H1 (cell line): Measurements from ENCODE around the gene SLC25A51. TPM values are rescaled to one million over a fixed set of nuclear protein-coding genes. Genes with fewer than 3 reads are reported as not detected.
A peak's percentile ranks its signal among the peaks of the same experiment; 100 is the strongest.

Experiments used
- CTCF ChIA-PET: fragments of 300-600 bp; sonication (Branson Sonifier 250); formaldehyde crosslinking; loops from one replicate; lab custom pipeline; 2021; ENCODE audit not compliant: partially characterized antibody; lab: Charles Lee
- POLR2A ChIA-PET: fragments of 300-600 bp; sonication (Branson Sonifier 250); formaldehyde crosslinking; loops from one replicate; lab custom pipeline; 2021; ENCODE audit warnings: inconsistent platforms; ENCODE audit not compliant: partially characterized antibody; lab: Charles Lee
- DNase-seq, 2 experiments: peaks; one replicate each; pipeline versions ENCODE4 v3.0.0 to v3.0.0-alpha.2; 2010 to 2022; ENCODE audit warnings: low spot score in 2 of 2, low read depth in 1 of 2, mixed read lengths in 1 of 2
- FAIRE-seq: peaks from 2 replicates; lab custom pipeline; 2011; peaks lifted over from hg19 to GRCh38; lab: Jason Lieb, UNC
- H2AFZ ChIP-seq: 2 replicates; pipeline ENCODE4 v1.8.1; 2012; ENCODE audit warnings: low read length, inconsistent platforms
- H2AK5ac ChIP-seq: 2 replicates; pipeline ENCODE4 v1.6.1; 2013; ENCODE audit warnings: low read depth, low read length
- H2BK120ac ChIP-seq: replicated peaks from 2 replicates; pipeline ENCODE3; 2013; ENCODE audit warnings: low read depth, low read length, inconsistent platforms
- H2BK12ac ChIP-seq: 2 replicates; pipeline ENCODE4 v1.6.1; 2013; ENCODE audit warnings: low read depth, low read length
- H2BK15ac ChIP-seq: 2 replicates; pipeline ENCODE4 v1.6.1; 2013; ENCODE audit warnings: low read length
- H2BK20ac ChIP-seq: 2 replicates; pipeline ENCODE4 v1.6.1; 2013; ENCODE audit warnings: low read length
- H2BK5ac ChIP-seq: 2 replicates; pipeline ENCODE4 v1.6.1; 2013; ENCODE audit warnings: low read depth, low read length
- H3K14ac ChIP-seq: 2 replicates; pipeline ENCODE4 v1.6.1; 2013; ENCODE audit warnings: inconsistent platforms; ENCODE audit not compliant: insufficient read length
- H3K18ac ChIP-seq: 2 replicates; pipeline ENCODE4 v1.6.1; 2013; ENCODE audit warnings: low read length; ENCODE audit errors: extremely low read depth
- H3K23ac ChIP-seq: 2 replicates; pipeline ENCODE4 v1.6.1; 2013; ENCODE audit warnings: inconsistent platforms; ENCODE audit not compliant: insufficient read length
- H3K23me2 ChIP-seq: 2 replicates; pipeline ENCODE4 v1.6.1; 2013; ENCODE audit warnings: low read depth, low read length
- H3K27ac ChIP-seq: 2 replicates; pipeline ENCODE4 v1.6.1; 2011; ENCODE audit warnings: low read depth, low read length, inconsistent platforms
- H3K27me3 ChIP-seq, 4 experiments: replicated peaks in 1 of 4; 1 replicate in 1 of 4; 2 replicates in 3 of 4; pipeline versions ENCODE4 v1.6.1 to v1.8.1; 2011 to 2013; ENCODE audit warnings: low read length in 3 of 4, mild to moderate bottlenecking in 3 of 4, inconsistent platforms in 2 of 4, mixed read lengths in 2 of 4, moderate library complexity in 1 of 4; ENCODE audit not compliant: control insufficient read depth in 3 of 4, insufficient read depth in 3 of 4; ENCODE audit errors: extremely low read depth in 1 of 4
- H3K36me3 ChIP-seq, 4 experiments: 2 replicates each; pipeline versions ENCODE4 v1.6.1 to v1.8.1; 2011 to 2013; ENCODE audit warnings: mild to moderate bottlenecking in 4 of 4, low read length in 3 of 4, moderate library complexity in 2 of 4, control low read depth in 1 of 4, inconsistent platforms in 1 of 4; ENCODE audit not compliant: insufficient read depth in 4 of 4, control insufficient read depth in 2 of 4
- H3K4ac ChIP-seq: replicated peaks from 2 replicates; pipeline ENCODE3; 2013; ENCODE audit warnings: low read length, low read depth, mixed read lengths, inconsistent platforms; ENCODE audit not compliant: insufficient read length
- H3K4me1 ChIP-seq, 4 experiments: replicated peaks in 1 of 4; 1 replicate in 1 of 4; 2 replicates in 3 of 4; pipeline versions ENCODE4 v1.6.1 to v1.8.1; 2011 to 2013; ENCODE audit warnings: low read length in 3 of 4, inconsistent platforms in 2 of 4, mixed read lengths in 1 of 4; ENCODE audit not compliant: insufficient read depth in 4 of 4, control insufficient read depth in 3 of 4
- H3K4me2 ChIP-seq, 2 experiments: 2 replicates each; pipeline versions ENCODE4 v1.6.1 to v1.8.1; 2011 to 2013; ENCODE audit warnings: low read depth in 2 of 2, low read length in 2 of 2, control low read depth in 1 of 2, inconsistent platforms in 1 of 2, mild to moderate bottlenecking in 1 of 2; ENCODE audit not compliant: insufficient read depth in 1 of 2
- H3K4me3 ChIP-seq, 4 experiments: fragments of 200-600, 300-600 bp in 1 of 4; sonication (generic), shearing (Covaris generic), sonication (Bioruptor Twin) in 1 of 4; 2 replicates each; pipeline versions ENCODE4 v1.5.1 to v1.8.1; 2011 to 2016; ENCODE audit warnings: low read length in 4 of 4, low read depth in 3 of 4, control low read depth in 2 of 4, inconsistent platforms in 2 of 4, mild to moderate bottlenecking in 2 of 4, mixed read lengths in 1 of 4, moderate library complexity in 1 of 4; ENCODE audit not compliant: insufficient read depth in 2 of 4; ENCODE audit errors: extremely low read depth in 1 of 4
- H3K56ac ChIP-seq: replicated peaks from 2 replicates; pipeline ENCODE3; 2013; ENCODE audit warnings: low read depth, mild to moderate bottlenecking, mixed read lengths, low read length, inconsistent platforms; ENCODE audit not compliant: insufficient read length
- H3K79me1 ChIP-seq: 2 replicates; pipeline ENCODE4 v1.6.1; 2013; ENCODE audit warnings: low read depth, low read length, control low read depth
- H3K79me2 ChIP-seq, 2 experiments: 2 replicates each; pipeline versions ENCODE4 v1.6.1 to v1.8.1; 2012 to 2013; ENCODE audit warnings: low read length in 2 of 2, mild to moderate bottlenecking in 2 of 2, inconsistent platforms in 1 of 2; ENCODE audit not compliant: insufficient read depth in 2 of 2, control insufficient read depth in 1 of 2
- H3K9ac ChIP-seq, 4 experiments: replicated peaks in 1 of 4; 1 replicate in 1 of 4; 2 replicates in 3 of 4; pipeline versions ENCODE4 v1.6.1 to v1.8.1; 2011 to 2013; ENCODE audit warnings: low read depth in 3 of 4, low read length in 3 of 4, control low read depth in 2 of 4, mild to moderate bottlenecking in 2 of 4, moderate library complexity in 2 of 4, inconsistent platforms in 1 of 4; ENCODE audit errors: extremely low read depth in 1 of 4
- H3K9me3 ChIP-seq, 2 experiments: 2 replicates each; pipeline versions ENCODE4 v1.6.1 to v1.8.1; 2012 to 2013; ENCODE audit warnings: mild to moderate bottlenecking in 2 of 2, moderate library complexity in 2 of 2, control low read depth in 1 of 2, inconsistent platforms in 1 of 2, low read depth in 1 of 2, low read length in 1 of 2, mixed read lengths in 1 of 2; ENCODE audit not compliant: insufficient read depth in 2 of 2
- H4K20me1 ChIP-seq, 2 experiments: replicated peaks in 1 of 2; 2 replicates each; pipeline versions ENCODE3 to v1.8.1; 2011 to 2013; ENCODE audit warnings: inconsistent platforms in 2 of 2, low read length in 2 of 2, mild to moderate bottlenecking in 1 of 2; ENCODE audit not compliant: insufficient read depth in 2 of 2, control insufficient read depth in 1 of 2
- H4K5ac ChIP-seq: 2 replicates; pipeline ENCODE4 v1.6.1; 2013; ENCODE audit warnings: low read length, low read depth, mixed read lengths, inconsistent platforms; ENCODE audit not compliant: insufficient read length
- H4K8ac ChIP-seq: 2 replicates; pipeline ENCODE4 v1.8.0; 2013; ENCODE audit warnings: mild to moderate bottlenecking, moderate library complexity, low read length, inconsistent platforms; ENCODE audit not compliant: insufficient read depth; ENCODE audit errors: extremely low read depth
- H4K91ac ChIP-seq: replicated peaks from 2 replicates; pipeline ENCODE3; 2013; ENCODE audit warnings: low read length, mixed read lengths, inconsistent platforms; ENCODE audit not compliant: insufficient read length
- EP300 ChIP-seq, 2 experiments: IDR thresholded peaks; 1 replicate in 1 of 2; 2 replicates in 1 of 2; pipeline ENCODE4 v1.6.1; 2011 to 2012; ENCODE audit warnings: low read depth in 2 of 2, low read length in 2 of 2, mild to moderate bottlenecking in 2 of 2, borderline replicate concordance in 1 of 2, inconsistent platforms in 1 of 2, moderate library complexity in 1 of 2
- MAFK ChIP-seq: IDR thresholded peaks from 2 replicates; pipeline ENCODE4 v1.6.1; 2012; ENCODE audit warnings: low read depth, mild to moderate bottlenecking, improper control_type of control experiment, low read length
- POLR2A ChIP-seq, 2 experiments: IDR thresholded peaks; 1 replicate in 1 of 2; 2 replicates in 1 of 2; pipeline ENCODE4 v1.6.1; 2011; ENCODE audit warnings: low read depth in 2 of 2, low read length in 2 of 2, mild to moderate bottlenecking in 2 of 2; ENCODE audit errors: control extremely low read depth in 1 of 2
- POLR2AphosphoS5 ChIP-seq: IDR thresholded peaks from 2 replicates; pipeline ENCODE4 v1.6.1; 2011; ENCODE audit warnings: low read depth, low read length
- SRF ChIP-seq: IDR thresholded peaks from 2 replicates; pipeline ENCODE4 v1.6.1; 2011; ENCODE audit warnings: mild to moderate bottlenecking, low read depth, low read length, moderate library complexity
- SUZ12 ChIP-seq: fragments of 200-600 bp; sonication (generic); IDR thresholded peaks from 2 replicates; pipeline ENCODE4 v1.6.1; 2012; ENCODE audit warnings: mild to moderate bottlenecking, inconsistent platforms, low read length, moderate library complexity, mixed read lengths
- YY1 ChIP-seq: IDR thresholded peaks from 2 replicates; pipeline ENCODE4 v1.6.1; 2011; ENCODE audit warnings: low read depth, mild to moderate bottlenecking, low read length
- WGBS, 2 experiments: shearing (Covaris generic) in 1 of 2; methylation state at CpG; one replicate each; pipeline versions ENCODE4 v1.1.6 to v1.1.7; 2013 to 2015; ENCODE audit warnings: low lambda C conversion rate in 2 of 2, mixed read lengths in 2 of 2, inconsistent platforms in 1 of 2, low coverage in 1 of 2, missing lambda C conversion rate in 1 of 2; ENCODE audit not compliant: insufficient replicate concordance in 2 of 2, insufficient coverage in 1 of 2, insufficient read length in 1 of 2; ENCODE audit errors: extremely low coverage in 1 of 2, missing lambda C conversion rate in 1 of 2; 5-methylcytosine and 5-hydroxymethylcytosine counted together
- polyA plus RNA-seq, 7 experiments: library from polyadenylated mRNA; depleted of rRNA in 3 of 7; stranded (reverse) in 5 of 7; unstranded in 2 of 7; fragments of >200 nt in 5 of 7; fragments of 200-250 nt in 2 of 7; gene quantifications; 1 replicate in 5 of 7; 2 replicates in 1 of 7; 4 replicates in 1 of 7; pipeline versions ENCODE4 v1.2.1 to v1.2.3, GENCODE V29; 2011 to 2013; ENCODE audit warnings: missing spikeins in 2 of 7, mixed read lengths in 2 of 7
- total RNA-seq: library from RNA; stranded (reverse); fragmentation: NEBNext Ultra II Directional; extraction: Animal tissue kit (Norgen Biotek cat#: 25700); gene quantifications from 2 replicates; pipeline ENCODE4 v1.2.1, GENCODE V29; 2021

The SLC25A51 gene
- total and polyA plus RNA-seq, 2 of the 8 experiments (the other 6 are each of a cell fraction or from before 2014, with no cell fraction given): 8.0 to 14.5 TPM

DNA sequence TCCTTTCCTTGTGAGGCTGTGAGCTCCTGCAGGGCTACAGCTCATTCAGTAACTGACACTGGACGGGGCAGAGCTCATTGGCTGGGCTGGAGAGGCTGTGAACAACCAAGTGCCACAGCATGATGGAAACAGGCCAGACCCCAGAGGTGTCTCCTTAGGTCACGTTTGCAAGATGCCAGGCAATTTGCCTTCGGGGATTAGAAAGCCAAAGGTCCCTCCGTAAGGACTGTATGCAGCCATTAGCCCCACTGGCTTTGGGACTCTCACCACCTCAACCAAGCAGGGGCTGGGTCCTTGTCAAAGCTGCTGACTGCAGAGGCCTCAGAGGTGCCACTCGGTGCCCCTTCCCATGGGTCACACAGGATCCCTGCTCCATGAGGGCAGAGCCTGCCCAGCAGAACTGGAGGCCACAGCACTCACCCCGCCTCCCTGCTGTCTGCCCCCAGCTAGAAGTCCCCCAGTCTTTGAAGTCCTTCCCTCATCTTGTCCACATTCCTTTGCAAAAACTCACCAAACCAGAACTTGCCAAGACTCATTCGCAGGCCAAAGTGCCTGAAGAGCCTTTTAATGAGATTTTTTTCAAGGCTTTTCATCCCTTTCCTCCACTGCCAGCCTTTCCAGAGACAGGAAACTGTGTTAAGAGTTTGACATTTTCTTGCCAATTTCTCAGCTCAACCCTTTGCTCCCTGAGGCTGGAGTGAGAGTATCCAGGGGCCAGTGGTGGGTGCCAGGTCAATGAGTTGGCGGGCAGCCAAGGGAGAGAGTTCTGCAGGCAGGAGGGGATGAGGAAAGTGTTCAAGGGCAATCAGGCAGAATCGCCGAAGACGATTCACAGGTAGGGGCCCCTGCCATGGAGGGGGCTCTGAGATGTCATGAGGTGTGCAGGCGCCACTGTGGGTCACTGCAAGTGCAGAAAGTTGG, 39.7 kb upstream of the SLC25A51 start:
- Histone ChIP-seq H3K18ac (no peak overlapping the region), H3K9ac (no peak overlapping the region), H2AK5ac (peak overlapping the region; percentile 93; the same call in 1 of the 2 replicates), H3K27me3 (no peaks in the 10 kb centered on the region), H3K79me1 (no peaks in the 10 kb centered on the region), H3K79me2 (no peaks in the 10 kb centered on the region), H4K20me1 (peaks cover 2 to 3% of the 10 kb centered on the region in 2 experiments), H4K5ac (no peak overlapping the region), H3K36me3 (peaks cover 0 to 7% (median under 1%) of the 10 kb centered on the region in 4 experiments; a peak in 4 of 8 replicates), H2AFZ (no peak overlapping the region), H2BK120ac (no peak overlapping the region), H3K4me2 (no peak overlapping the region), H2BK15ac (peak overlapping the region; percentile 81; the same call in 1 of the 2 replicates), H4K91ac (no peak overlapping the region), H3K4me1 (peaks cover 6 to 27% (median 14%) of the 10 kb centered on the region in 4 experiments), H3K14ac (no peak overlapping the region), H3K9me3 (no peaks in the 10 kb centered on the region), H3K23me2 (0 out of 2 replicates have a peak, but pooled peaks cover 2% of the 10 kb centered on the region), H2BK12ac (peak overlapping the region; percentile 80; the same call in 1 of the 2 replicates), H3K4ac (no peak overlapping the region), H3K23ac (no peak overlapping the region), H3K56ac (no peak overlapping the region), H2BK20ac (no peak overlapping the region), H4K8ac (no peak overlapping the region), H2BK5ac (no peak overlapping the region; the same call in 1 of the 2 replicates), H3K4me3 (no peak overlapping the region), H3K27ac (no peak overlapping the region)
- CTCF ChIA-PET: interaction anchor here (0.6 to 5.7 kb wide), 14 partner anchors 8 to 68 kb away, joined by 3 to 31 read pairs (median 3); no protein-coding TSS in a partner anchor
- FAIRE-seq (no peak), DNase-seq (no peak)
- WGBS, 2 experiments: 92% methylated on average over 12 of the region's 12 CpGs; no CpG with 5 or more reads in 1 of the 2 experiments
- no peak for TF ChIP-seq POLR2AphosphoS5
- TF ChIP-seq SRF: no peak
- no peak for TF ChIP-seq POLR2A (IDR thresholded peaks at IDR 0.05; ENCODE audit: control extremely low read depth in 1 of 2, low read depth in 2 of 2, low read length in 2 of 2)
- no peak for TF ChIP-seq YY1
- no peak for TF ChIP-seq MAFK
- no peak for TF ChIP-seq EP300 (IDR thresholded peaks at IDR 0.05; ENCODE audit: borderline replicate concordance in 1 of 2, low read depth in 2 of 2, low read length in 2 of 2)
- no peak for TF ChIP-seq SUZ12
- POLR2A ChIA-PET: interaction anchor here (0.9 kb wide), 1 partner anchor 10 kb away, joined by 4 read pairs; no protein-coding TSS in a partner anchor
